Liver (tissue), 3 donors: ENCODE data around the gene TOR4A.

Experiments used
- CTCF ChIP-seq: fragments of 150-350 bp; IDR thresholded peaks from 2 replicates; pipeline ENCODE4 v1.5.1; 2017; ENCODE audit warnings: improper control_type of control experiment, low read depth, low read length; ENCODE audit not compliant: missing input control
- GABPA ChIP-seq, 2 donors: IDR thresholded peaks in 1 of 2; conservative IDR thresholded peaks in 1 of 2; 2 replicates each; pipeline ENCODE4 v1.6.1; 2016; ENCODE audit warnings: antibody characterized with exemption in 2 of 2, mild to moderate bottlenecking in 1 of 2, moderate library complexity in 1 of 2
- MAX ChIP-seq: IDR thresholded peaks from 2 replicates; pipeline ENCODE4 v1.6.1; 2016; ENCODE audit warnings: antibody characterized with exemption
- RXRA ChIP-seq, 2 donors: IDR thresholded peaks; 2 replicates each; pipeline ENCODE4 v1.6.1; 2017 to 2018; ENCODE audit warnings: antibody characterized with exemption in 2 of 2, mild to moderate bottlenecking in 1 of 2
- SP1 ChIP-seq: IDR thresholded peaks from 2 replicates; pipeline ENCODE4 v1.6.1; 2018; ENCODE audit warnings: antibody characterized with exemption, mild to moderate bottlenecking
- donor health status: healthy.
- donor health status: healthy.

GRCh38 chr9:137331929-137332328, 54.4 kb downstream of the TOR4A start:
- no peak for TF ChIP-seq GABPA (IDR thresholded peaks at IDR 0.05 in 1 of 2, conservative IDR thresholded peaks at IDR 0.05 in 1 of 2)
- TF ChIP-seq MAX: no peak
- no peak for TF ChIP-seq CTCF
- no peak for TF ChIP-seq SP1
- no peak for TF ChIP-seq RXRA (IDR thresholded peaks at IDR 0.05)
